ENCODE data around the gene TUBGCP3. TPM values are rescaled to one million over a fixed set of nuclear protein-coding genes. Genes with fewer than 3 reads are reported as not detected.
"Not testable (repeated sequence)": the region's sequence is repeated elsewhere in the genome, so short reads cannot be mapped to it uniquely, and the experiment has no call there.

The TUBGCP3 gene, protein sequence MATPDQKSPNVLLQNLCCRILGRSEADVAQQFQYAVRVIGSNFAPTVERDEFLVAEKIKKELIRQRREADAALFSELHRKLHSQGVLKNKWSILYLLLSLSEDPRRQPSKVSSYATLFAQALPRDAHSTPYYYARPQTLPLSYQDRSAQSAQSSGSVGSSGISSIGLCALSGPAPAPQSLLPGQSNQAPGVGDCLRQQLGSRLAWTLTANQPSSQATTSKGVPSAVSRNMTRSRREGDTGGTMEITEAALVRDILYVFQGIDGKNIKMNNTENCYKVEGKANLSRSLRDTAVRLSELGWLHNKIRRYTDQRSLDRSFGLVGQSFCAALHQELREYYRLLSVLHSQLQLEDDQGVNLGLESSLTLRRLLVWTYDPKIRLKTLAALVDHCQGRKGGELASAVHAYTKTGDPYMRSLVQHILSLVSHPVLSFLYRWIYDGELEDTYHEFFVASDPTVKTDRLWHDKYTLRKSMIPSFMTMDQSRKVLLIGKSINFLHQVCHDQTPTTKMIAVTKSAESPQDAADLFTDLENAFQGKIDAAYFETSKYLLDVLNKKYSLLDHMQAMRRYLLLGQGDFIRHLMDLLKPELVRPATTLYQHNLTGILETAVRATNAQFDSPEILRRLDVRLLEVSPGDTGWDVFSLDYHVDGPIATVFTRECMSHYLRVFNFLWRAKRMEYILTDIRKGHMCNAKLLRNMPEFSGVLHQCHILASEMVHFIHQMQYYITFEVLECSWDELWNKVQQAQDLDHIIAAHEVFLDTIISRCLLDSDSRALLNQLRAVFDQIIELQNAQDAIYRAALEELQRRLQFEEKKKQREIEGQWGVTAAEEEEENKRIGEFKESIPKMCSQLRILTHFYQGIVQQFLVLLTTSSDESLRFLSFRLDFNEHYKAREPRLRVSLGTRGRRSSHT
- total RNA-seq (2014; rRNA removed; shearing (Covaris generic)): 13.3 and 15.9 TPM in 2 replicates
- 16.4 and 22.3 TPM in 2 replicates for polyA plus RNA-seq (2014; cell fraction: nucleus; rRNA removed)

DNA sequence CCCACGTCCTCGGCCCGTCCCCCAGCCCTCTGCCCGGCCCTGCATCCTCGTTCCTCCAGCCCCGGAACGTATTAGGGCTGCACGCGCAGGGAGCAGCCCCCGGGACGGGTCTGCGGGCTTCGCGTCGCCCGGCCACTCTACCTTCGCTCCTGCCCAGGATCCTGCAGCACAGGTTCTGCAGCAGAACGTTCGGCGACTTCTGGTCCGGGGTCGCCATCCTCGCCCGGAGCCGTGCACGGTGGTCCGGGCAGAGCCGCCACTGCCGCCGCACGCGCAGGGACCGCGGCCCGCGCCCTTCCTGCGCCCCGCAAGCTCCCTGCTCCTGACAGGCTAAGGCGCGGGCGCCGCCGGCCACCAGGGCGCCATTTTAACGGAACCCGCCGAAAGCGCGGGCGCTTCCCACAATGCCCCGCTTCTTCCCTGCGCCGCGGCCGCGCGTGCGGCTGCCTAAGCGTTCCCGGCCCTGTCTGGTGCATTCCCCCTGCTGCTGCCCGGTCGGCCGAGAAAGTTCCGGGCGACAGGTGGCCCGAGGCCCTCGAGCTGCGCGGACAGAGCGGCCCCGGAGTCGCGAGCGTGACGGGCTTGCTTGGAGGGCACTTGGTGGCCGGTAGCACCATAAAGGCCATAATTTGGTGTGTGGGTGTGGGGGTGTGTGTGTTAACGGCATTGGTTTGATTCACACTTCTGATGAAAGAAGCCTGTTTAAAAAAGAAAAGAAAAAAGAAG is at the start of gene TUBGCP3:
Gene TUBGCP3, minus strand, starts transcription at position 390 of the 726 bp plus-strand sequence. Its CDS starts 173 bp downstream, at position 217.
- peak; percentile 54 for DNase-seq (ENCODE audit: extremely low read depth, low read depth)

DNA sequence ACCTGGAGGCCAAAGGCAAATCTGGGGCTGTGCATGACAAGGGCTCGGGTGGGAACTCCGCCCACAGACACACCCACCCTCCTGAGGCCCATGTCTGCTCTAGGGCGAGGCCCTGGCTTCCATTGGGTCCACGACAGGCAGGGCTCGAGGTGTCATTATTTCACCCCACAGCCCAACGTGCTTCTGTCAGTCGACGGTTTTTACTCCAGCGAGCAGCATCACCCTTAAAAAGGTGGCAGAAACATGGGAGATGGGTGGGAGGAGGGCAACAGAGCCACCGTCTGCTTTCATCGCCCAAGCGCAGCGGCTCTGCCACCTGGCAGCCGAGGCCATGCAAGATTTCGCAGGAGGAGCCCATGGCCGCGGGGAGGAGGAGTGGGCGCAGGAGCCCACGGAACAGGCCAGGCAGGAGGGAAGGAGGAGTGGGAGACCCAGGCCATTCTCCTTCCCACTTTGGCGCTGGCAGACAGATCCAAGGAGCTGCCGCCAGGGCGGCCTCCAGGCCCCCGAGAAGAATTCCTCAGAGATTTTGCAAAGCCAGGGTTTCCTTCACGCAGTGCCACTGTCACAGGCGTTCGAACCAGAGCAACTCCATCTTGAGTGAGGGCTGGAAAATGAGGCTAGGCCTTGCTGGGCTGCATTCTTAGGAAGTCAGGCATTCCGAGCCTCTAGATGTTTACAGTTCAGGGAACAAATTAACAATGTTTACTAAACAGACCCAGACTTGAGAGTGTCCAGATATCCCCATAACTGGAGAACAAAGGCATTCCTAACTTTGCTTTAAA is 49.3 kb upstream of the TUBGCP3 start:
- no peak for DNase-seq (ENCODE audit: extremely low read depth, low read depth)

DNA sequence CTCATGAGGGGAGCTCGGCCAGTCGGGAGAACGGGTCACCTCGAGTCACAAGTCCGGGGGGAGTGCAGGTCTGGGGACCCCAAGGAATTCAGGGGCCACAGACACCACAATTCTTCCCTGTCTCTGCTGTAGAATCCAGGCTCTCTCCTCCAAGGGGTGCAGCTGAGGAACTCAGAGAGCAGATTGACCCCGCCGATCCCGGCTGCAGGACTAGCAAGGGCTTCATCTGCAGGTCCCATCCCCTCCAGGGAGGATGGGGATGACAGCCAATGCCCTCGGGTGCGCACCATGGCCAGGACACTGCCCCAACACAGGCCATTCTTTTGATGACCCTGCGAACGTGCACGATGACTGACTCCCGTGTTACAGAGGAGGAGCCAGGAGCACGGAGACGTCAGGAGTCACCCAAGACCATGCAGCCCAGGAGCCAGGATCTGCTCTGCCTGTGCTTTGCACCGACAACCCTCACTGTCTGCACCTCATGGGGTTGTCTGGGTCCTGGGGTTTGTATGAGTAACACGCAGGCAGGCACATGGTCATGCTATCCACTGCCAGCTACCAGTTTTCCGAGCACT is 48.5 kb upstream of the TUBGCP3 start:
- no peak for DNase-seq (ENCODE audit: extremely low read depth, low read depth)

DNA sequence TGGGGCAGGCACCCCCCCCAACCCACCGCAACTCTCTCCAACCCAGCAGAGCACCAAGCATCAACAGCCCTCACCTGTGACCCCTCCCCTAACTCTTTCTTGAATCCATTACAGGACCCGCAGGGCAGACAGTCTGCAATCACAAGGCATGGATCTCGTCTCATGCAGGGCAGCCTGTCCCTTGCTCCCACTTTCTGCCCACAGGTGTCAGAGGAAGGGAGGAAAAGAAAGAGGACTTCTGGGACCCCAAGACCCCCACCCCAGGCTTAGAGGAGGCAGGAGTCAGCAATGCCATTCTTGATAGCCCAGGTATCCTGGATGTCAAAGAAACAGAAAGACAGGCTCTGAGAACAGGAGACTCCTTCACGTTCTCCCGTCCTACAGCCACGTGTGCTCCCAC is 47.4 kb upstream of the TUBGCP3 start:
- no peak for DNase-seq (ENCODE audit: extremely low read depth, low read depth)

DNA sequence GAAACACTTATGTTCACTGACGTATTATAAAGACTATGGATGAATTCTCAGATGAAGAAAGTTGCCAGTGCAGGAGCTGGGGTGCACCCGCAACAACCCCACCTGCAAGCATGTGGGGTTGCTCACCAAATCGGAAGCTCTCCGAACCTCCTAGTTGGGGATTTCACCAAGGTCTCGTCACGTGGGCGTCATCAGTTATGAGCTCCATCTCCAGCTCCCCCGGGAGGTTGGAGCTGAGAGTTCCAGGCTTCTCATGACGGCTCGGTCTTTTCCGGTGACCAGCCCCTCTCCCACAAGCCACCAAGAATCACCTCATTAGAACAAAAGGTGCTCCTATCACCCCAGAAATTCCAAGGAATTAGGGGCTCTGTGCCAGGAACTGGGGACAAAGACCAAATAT is 46.1 kb upstream of the TUBGCP3 start:
- DNase-seq (ENCODE audit: extremely low read depth, low read depth): no peak

DNA sequence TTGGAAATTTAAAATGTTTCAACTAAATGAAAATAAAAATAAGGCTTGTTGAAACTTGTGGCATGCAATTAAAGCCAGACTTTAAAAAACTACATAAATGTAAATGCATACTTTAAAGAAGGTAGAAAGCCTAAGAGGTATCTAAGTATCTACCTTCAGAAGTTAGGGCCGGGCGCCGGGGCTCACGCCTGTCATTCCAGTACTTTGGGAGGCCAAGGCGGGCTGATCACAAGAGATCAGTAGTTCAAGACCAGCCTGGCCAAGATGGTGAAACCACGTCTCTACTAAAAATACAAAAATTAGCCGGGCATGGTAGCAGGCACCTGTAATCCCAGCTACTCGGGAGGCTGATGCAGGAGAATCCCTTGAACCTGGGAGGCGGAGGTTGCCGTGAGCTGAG is 42.3 kb upstream of the TUBGCP3 start:
- DNase-seq (ENCODE audit: extremely low read depth, low read depth): not testable (repeated sequence)

DNA sequence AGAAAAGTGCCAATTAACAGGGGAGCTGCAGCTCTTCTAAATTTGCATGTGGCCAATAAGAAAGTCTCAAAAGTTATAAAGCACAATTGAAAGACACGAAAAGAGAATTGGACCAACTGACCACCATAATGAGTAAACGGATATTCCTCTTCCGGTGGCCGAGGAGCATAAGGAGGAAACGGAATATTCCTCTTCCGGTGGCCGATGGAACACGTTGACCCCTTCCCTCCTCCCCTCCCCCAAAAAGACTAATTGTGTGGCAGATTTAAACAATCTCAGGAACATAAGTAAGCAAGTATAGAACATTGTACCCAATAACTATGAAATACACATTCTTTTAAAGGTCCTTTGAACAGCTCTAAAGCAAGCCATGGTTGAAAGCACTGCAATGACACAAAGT is 41.2 kb upstream of the TUBGCP3 start:
- DNase-seq (ENCODE audit: extremely low read depth, low read depth): no peak

DNA sequence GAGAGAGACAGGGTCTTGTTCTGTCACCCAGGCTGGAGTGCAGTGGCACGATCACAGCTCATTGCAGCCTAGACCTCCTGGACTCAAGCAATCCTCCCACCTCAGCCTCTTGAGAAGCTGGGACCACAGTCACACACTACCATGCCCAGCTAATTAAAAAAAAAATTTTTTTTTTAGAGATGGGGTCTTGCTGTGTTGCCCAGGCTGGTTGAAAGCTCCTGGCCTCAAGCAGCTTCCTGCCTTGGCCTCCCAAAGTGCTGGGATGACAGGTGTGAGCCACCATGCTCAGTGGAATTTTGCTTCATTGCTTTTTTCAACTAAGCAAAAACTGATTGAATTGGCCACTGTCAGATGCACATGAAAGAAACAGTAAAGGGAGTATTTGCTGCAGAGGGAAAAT is 39.7 kb upstream of the TUBGCP3 start:
- not testable (repeated sequence) for DNase-seq (ENCODE audit: extremely low read depth, low read depth)

DNA sequence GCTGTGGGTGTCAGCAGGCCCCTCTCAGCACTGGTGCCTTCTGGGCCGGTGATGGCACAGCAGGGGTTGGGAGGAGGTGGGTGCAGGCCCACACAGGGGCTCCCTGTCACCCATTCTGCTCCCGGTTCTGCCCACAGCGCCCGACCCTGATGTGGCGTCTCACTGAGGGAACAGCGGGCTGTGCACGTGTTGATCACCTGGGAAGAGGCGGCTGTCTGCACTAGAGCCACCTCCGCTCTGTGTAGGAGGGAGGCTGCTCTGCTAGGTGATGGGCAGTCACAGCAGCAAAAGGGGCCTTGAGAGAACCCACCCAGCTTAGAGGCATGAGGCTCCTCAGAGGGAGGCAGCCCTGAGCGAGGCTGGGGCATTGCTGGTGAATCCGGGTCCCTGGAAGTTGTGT is 39.2 kb upstream of the TUBGCP3 start:
- DNase-seq (ENCODE audit: extremely low read depth, low read depth): no peak

DNA sequence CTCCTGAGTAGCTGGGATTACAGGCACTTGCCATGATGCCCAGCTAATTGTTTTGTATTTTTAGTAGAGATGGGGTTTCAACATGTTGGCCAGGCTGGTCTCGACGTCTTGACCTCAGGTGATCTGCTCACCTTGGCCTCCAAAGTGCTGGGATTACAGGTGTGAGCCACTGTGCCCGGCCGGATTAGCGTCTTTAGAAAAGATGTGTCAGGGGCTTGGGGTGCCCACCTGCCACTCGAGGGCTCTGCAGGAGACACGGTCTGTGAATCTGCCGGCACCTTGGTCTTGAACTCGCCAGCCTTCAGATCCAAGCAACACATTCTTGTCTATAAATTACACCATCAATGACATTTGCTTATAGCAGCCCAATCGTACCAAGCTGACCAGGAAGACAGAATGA is 38.8 kb upstream of the TUBGCP3 start:
- no peak for DNase-seq (ENCODE audit: extremely low read depth, low read depth)

DNA sequence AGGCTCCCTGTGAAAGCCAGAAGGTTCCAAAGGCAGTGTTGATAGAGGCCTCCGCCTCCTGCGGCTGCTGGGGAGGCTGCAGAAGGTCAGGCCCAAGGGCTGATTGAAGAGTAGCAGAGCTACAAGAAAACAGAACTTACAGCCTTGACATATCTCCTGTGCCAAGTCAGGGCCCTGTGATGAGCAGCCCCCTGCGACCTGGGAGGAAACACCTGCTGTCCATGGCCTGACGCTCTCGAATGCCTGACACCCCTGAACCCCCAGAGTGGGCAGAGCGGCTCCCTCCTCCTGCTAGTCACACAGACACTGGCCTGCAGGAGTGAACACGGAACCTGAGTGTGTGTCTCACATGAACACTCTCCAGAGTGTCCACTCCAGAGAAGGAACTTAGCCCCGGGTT is 38.2 kb upstream of the TUBGCP3 start:
- DNase-seq (ENCODE audit: extremely low read depth, low read depth): no peak

DNA sequence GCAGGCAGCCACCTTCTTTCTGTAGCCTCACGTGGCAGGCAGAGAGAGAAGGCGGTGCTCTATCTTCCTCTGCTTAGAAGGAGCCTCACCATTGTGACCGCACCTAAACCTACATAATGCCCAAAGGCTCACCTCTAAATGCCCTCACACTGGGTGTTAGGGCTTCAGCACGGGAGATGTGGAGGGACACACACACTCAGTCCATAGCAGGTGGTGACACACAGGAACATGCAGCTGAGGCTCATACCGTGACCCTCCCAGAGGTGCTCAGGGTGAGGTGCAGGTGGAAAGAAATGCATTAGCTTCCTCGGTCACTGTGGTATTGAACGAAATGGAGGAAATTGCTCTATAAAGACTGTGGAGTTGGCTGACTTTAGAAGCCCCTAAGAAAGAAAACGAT is 37.7 kb upstream of the TUBGCP3 start:
- DNase-seq (ENCODE audit: extremely low read depth, low read depth): no peak

DNA sequence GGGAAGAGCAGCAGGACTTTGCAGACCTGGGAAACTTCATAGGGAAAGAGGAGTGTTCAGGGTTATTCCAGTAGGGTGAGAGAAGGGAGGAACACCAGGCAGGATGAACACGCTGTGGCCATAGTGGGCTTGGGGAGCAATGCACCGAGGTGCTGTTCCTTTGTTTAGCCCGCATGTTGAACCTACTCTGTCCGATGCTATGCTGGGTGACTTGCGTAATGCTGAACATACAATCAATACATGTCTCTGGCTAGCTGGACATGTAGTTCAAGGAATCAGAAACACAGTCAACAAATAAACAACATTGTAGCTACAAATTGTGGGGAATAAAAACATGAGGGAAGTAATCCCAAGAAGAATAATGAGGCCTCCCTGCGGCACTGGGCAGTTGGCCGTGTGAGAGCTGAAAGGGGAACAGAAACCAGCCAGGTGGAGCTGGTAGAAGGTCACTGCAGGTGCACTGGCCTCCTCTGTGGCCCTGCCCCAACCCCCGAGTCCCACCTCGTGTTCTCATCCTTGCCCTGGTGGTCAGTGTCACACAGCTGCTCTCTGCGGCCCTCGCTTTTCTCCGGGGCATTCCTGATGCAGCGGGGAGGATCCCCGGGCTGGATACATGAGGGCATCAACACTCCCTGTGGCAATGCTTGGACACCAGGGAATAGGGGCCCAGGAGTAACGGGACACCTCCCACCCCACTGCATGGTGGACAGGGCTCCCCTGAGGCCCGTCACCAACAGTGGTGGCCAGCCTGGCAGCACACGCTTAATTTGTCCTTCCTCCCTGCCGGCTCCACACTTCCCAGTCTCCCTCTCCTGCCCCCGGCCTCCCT is 36.9 kb upstream of the TUBGCP3 start:
- DNase-seq (ENCODE audit: extremely low read depth, low read depth): no peak

DNA sequence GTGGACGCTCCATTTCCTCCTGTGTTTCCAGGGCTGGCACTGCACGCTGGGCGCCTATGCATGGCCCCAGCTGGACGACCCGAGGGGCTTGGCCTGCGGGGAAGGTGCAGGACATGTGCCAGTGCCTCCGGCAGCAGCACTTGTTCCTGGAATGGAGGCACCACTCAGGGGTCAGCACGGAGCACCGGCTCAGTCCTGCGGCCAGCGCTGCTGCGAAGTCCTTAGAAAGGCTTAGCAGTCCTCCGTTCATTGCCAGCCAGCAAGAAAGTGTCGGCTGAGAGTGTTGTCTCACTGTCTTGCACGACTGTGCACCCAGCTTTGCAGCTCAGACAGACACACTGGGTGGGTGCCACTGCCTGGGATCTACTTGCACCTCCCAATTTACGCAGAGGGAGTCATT is 36.1 kb upstream of the TUBGCP3 start:
- no peak for DNase-seq (ENCODE audit: extremely low read depth, low read depth)

DNA sequence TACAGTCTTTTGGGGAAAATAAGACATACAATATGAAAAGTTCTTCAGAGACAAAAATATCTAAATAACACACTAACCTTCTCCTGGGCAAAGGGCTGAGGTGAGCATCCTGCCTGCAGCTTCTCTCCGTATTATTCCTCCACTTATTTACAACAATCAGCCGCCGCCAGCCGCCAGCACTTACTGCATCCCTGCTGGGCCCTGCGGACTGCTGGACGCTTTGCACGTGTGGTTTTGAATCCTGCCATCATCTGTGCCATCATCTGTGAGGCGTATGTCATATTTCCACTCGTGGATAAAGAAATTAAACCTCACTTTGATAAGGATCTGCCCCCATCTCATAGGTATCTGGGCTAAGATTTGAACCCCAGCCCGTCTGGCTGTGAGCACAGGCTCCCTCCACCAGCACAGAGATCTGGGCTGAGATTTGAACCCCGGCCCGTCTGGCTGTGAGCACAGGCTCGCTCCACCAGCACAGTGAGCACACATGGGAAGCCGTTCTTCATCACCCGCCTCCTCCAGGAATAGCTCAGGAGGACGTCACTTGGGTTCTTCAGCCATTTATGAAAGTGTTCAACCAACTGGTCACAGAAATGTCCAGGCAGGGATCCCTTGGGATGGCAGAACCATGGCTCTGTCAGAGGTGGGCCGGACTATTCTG is 35.2 kb upstream of the TUBGCP3 start:
- no peak for DNase-seq (ENCODE audit: extremely low read depth, low read depth)

DNA sequence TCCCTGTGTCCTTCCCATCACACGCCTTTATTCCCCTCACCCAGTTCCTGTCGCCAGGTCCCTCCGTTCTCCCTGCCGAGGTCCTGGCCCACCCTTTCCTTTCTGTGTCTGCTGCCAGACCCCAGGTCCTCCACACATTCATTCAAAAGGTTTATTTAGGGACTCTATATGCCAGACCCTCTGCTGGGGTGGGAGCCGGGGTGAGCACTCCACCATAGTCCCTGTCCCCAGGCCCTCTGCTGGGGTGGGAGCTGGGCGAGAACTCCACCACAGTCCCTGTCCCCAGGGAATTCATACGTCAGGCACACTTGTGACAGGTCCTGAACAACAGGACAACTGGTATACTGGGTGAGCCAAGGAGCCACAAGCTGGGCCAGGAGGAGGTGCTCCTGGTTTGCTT is 34.4 kb upstream of the TUBGCP3 start:
- DNase-seq (ENCODE audit: extremely low read depth, low read depth): no peak

DNA sequence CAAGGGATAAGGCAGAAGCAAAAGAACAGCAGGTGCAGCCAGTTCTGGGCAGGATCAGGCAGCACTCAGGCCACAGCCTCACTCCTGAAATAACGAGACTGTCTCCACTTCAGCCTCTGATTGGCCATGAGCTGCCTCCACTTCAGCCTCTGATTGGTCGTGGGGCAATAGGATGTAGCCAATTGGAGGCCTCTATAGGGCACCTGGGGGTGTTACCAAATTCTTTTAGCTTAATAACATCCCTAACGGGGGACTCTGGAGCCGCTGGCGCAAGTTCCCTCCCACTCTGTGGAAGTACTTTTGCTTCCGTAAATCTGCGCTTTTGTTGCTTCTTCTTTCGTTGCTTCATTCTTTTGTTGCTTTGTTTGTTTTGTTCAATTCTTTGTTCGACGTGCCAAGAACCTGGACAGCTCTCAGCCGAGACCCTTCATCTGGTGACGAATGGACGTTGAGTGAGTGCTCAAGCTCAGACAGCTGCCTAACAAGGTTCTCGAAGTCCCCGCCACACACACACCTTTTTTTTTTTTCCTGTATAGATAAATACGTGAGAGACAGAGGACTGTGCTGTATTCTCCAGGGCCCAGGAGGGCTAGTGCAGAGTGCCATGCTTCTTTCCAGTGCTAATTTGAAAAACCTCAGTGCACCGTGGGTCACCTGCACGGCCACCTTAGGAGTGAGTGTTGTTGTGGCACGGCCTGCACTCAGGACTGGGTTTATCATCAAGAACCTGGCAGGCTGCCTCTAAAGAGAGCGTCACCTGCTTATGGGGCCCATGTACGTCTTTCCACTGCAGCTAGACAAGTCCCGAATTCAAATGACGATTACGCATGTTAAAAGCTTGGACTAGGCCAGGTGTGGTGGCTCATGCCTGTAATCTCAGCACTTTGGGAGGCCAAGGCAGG is 32.0 kb upstream of the TUBGCP3 start:
- no peak for DNase-seq (ENCODE audit: extremely low read depth, low read depth)

Measured in NCI-H460 (cell line).